K562 (cell line): ENCODE data around the gene RIPOR1.

Experiments used
- BRD4 ChIP-seq: fragments of 200-600 bp; sonication (generic); IDR thresholded peaks from 2 replicates; pipeline ENCODE4 v1.6.1; 2017; ENCODE audit warnings: inconsistent platforms
- CEBPB ChIP-seq: fragments of 450-650 bp; IDR thresholded peaks from 2 replicates; pipeline ENCODE4 v1.6.1; 2016; ENCODE audit warnings: missing genetic modification characterization, missing compliant biosample characterization
- ESRRB ChIP-seq: fragments of 250-450 bp; sonication (Bioruptor Pico); IDR thresholded peaks from 2 replicates; pipeline ENCODE4 v1.5.0; 2020; ENCODE audit warnings: mild to moderate bottlenecking, moderate library complexity, borderline replicate concordance
- NFE2L1 ChIP-seq: fragments of 450-650 bp; IDR thresholded peaks from 2 replicates; pipeline ENCODE4 v1.6.1; 2016; ENCODE audit warnings: missing genetic modification characterization, low read depth, mild to moderate bottlenecking, missing compliant biosample characterization, moderate library complexity, borderline replicate concordance
- ZBTB8A ChIP-seq: fragments of 450-650 bp; IDR thresholded peaks from 2 replicates; pipeline ENCODE4 v1.6.1; 2018; ENCODE audit warnings: mild to moderate bottlenecking, moderate library complexity; ENCODE audit not compliant: partially characterized antibody
- ZNF551 ChIP-seq: fragments of 250-450 bp; sonication (Bioruptor Pico); IDR thresholded peaks from 2 replicates; pipeline ENCODE4 v1.5.0; 2021; ENCODE audit warnings: mild to moderate bottlenecking, moderate library complexity
- ZNF644 ChIP-seq: fragments of 200-800 bp; sonication (Bioruptor generic); IDR thresholded peaks from 2 replicates; pipeline ENCODE4 v1.6.1; 2016; ENCODE audit warnings: low read depth, missing genetic modification characterization, missing compliant biosample characterization
- ZNF764 ChIP-seq: fragments of 250-450 bp; sonication (Bioruptor Pico); IDR thresholded peaks from 2 replicates; pipeline ENCODE4 v1.4.0; 2020; ENCODE audit warnings: low read depth, mild to moderate bottlenecking, moderate library complexity
- TF ChIP-seq, protein P1 (sequence below): sonication (generic); formaldehyde crosslinking; IDR thresholded peaks from 2 replicates; pipeline ENCODE4 v1.5.0; 2020; ENCODE audit warnings: missing genetic modification reagents
- TF ChIP-seq, protein P2 (sequence below): sonication (generic); formaldehyde crosslinking; IDR thresholded peaks from 2 replicates; pipeline ENCODE4 v1.8.0; 2022; ENCODE audit warnings: mild to moderate bottlenecking, missing genetic modification reagents

DNA sequence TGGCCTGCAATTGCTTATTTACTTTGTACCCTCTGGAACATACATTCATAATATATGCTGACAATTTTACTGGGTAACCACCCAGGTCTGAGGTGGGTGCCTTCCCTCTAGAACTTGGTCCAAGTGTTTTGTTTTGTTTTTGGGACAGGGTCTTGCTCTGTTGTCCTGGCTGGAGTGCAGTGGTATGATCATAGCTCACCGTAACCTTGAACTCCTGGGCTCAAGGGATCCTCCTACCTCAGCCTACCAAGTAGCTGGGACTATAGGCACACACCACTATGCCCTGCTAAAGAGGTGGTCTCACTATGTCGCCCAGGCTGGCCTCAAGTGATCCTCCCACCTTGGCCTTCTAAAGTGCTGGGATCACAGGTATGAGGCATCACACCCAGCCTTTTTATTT is 22.5 kb downstream of the RIPOR1 start:
- no peak for TF ChIP-seq ZNF764
- TF ChIP-seq ZBTB8A: no peak
- TF ChIP-seq, protein P1, sequence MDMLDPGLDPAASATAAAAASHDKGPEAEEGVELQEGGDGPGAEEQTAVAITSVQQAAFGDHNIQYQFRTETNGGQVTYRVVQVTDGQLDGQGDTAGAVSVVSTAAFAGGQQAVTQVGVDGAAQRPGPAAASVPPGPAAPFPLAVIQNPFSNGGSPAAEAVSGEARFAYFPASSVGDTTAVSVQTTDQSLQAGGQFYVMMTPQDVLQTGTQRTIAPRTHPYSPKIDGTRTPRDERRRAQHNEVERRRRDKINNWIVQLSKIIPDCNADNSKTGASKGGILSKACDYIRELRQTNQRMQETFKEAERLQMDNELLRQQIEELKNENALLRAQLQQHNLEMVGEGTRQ (CRISPR knock-in tag): no peak
- TF ChIP-seq, protein P2, sequence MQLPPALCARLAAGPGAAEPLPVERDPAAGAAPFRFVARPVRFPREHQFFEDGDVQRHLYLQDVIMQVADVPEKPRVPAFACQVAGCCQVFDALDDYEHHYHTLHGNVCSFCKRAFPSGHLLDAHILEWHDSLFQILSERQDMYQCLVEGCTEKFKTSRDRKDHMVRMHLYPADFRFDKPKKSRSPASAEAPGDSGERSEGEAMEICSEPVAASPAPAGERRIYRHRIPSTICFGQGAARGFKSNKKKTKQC: no peak
- no peak for TF ChIP-seq CEBPB (tag)
- no peak for TF ChIP-seq ZNF551 (CRISPR knock-in tag)
- TF ChIP-seq ZNF644 (tag): no peak
- no peak for TF ChIP-seq ESRRB (CRISPR knock-in tag)
- TF ChIP-seq BRD4: no peak
- TF ChIP-seq NFE2L1 (tag): no peak
